Parathyroid adenoma (tissue), 2 donors: ENCODE data around the gene IQCE.

Source experiments
- H2AFZ ChIP-seq: fragments of 300-600 bp; sonication (generic); one replicate; pipeline ENCODE4 v1.7.0; 2017; ENCODE audit warnings: antibody characterized with exemption, mild to moderate bottlenecking
- H3K27ac ChIP-seq: fragments of 300-600 bp; sonication (generic); one replicate; pipeline ENCODE4 v1.7.0; 2017
- H3K27me3 ChIP-seq: fragments of 300-600 bp; sonication (generic); one replicate; pipeline ENCODE4 v1.7.0; 2017; ENCODE audit warnings: low read length; ENCODE audit not compliant: control insufficient read depth, insufficient read depth
- H3K36me3 ChIP-seq: fragments of 300-600 bp; sonication (generic); one replicate; pipeline ENCODE4 v1.7.0; 2017; ENCODE audit warnings: low read length; ENCODE audit not compliant: control insufficient read depth, insufficient read depth
- H3K4me1 ChIP-seq: fragments of 300-600 bp; sonication (generic); one replicate; pipeline ENCODE4 v1.7.0; 2017; ENCODE audit warnings: control low read depth
- H3K4me2 ChIP-seq: fragments of 300-600 bp; sonication (generic); one replicate; pipeline ENCODE4 v1.7.0; 2017; ENCODE audit warnings: low read length
- H3K4me3 ChIP-seq: fragments of 300-600 bp; sonication (generic); one replicate; pipeline ENCODE4 v1.7.0; 2017; ENCODE audit warnings: low read depth, low read length
- H3K79me2 ChIP-seq: fragments of 300-600 bp; sonication (generic); one replicate; pipeline ENCODE4 v1.7.0; 2017; ENCODE audit warnings: control low read depth
- H3K9ac ChIP-seq: fragments of 300-600 bp; sonication (generic); one replicate; pipeline ENCODE4 v1.7.0; 2017; ENCODE audit warnings: mild to moderate bottlenecking
- H3K9me3 ChIP-seq: fragments of 300-600 bp; sonication (generic); one replicate; pipeline ENCODE4 v1.7.0; 2017; ENCODE audit warnings: low read length; ENCODE audit not compliant: control insufficient read depth
- CTCF ChIP-seq: fragments of 300-600 bp; sonication (generic); IDR thresholded peaks from one replicate; pipeline ENCODE4 v1.7.0; 2017; ENCODE audit warnings: antibody characterized with exemption, mild to moderate bottlenecking
- donor health status: primary hyperparathyroidism.

IQCE gene

GRCh38 chr7:2640846-2641316 lies 82.1 kb downstream of the IQCE start:
- Histone ChIP-seq H3K79me2 (peaks cover 15% of the 10 kb centered on the region), H3K27ac (peak overlapping the region; percentile 70), H3K4me2 (peak overlapping the region; percentile 28), H3K9me3 (no peaks in the 10 kb centered on the region), H3K36me3 (no peaks in the 10 kb centered on the region), H2AFZ (peak overlapping the region; percentile 74), H3K27me3 (no peaks in the 10 kb centered on the region), H3K9ac (no peak overlapping the region), H3K4me1 (peaks cover 17% of the 10 kb centered on the region), H3K4me3 (no peak overlapping the region)
- TF ChIP-seq CTCF: no peak

- no peak overlapping the region for H3K9ac ChIP-seq
- peaks cover 8% of the 10 kb centered on the region for H3K79me2 ChIP-seq
- H3K9me3 ChIP-seq: no peaks in the 10 kb centered on the region
- H3K27ac ChIP-seq: peak overlapping the region; percentile 70
- peak overlapping the region; percentile 74 for H2AFZ ChIP-seq
- no peaks in the 10 kb centered on the region for H3K27me3 ChIP-seq
- H3K4me2 ChIP-seq: peak overlapping the region; percentile 28
- peaks cover 17% of the 10 kb centered on the region for H3K4me1 ChIP-seq
- no peak overlapping the region for H3K4me3 ChIP-seq
- TF ChIP-seq CTCF: no peak
- no peaks in the 10 kb centered on the region for H3K36me3 ChIP-seq
Measured at GRCh38 chr7:2641406-2642393, 82.9 kb downstream of the IQCE start.

- no peak overlapping the region for H2AFZ ChIP-seq
- no peaks in the 10 kb centered on the region for H3K36me3 ChIP-seq
- no peaks in the 10 kb centered on the region for H3K9me3 ChIP-seq
- H3K4me3 ChIP-seq: no peak overlapping the region
- H3K9ac ChIP-seq: no peak overlapping the region
- no peak for TF ChIP-seq CTCF
- H3K79me2 ChIP-seq: peaks cover 3% of the 10 kb centered on the region
- no peak overlapping the region for H3K27ac ChIP-seq
- peaks cover 17% of the 10 kb centered on the region for H3K4me1 ChIP-seq
- H3K27me3 ChIP-seq: no peaks in the 10 kb centered on the region
- H3K4me2 ChIP-seq: no peak overlapping the region
Measured at GRCh38 chr7:2643386-2644219, 84.8 kb downstream of the IQCE start.

GRCh38 chr7:2644220-2644561 lies 85.4 kb downstream of the IQCE start:
- peaks cover 17% of the 10 kb centered on the region for H3K4me1 ChIP-seq
- H3K4me2 ChIP-seq: no peak overlapping the region
- no peak overlapping the region for H3K27ac ChIP-seq
- H3K36me3 ChIP-seq: no peaks in the 10 kb centered on the region
- no peak overlapping the region for H2AFZ ChIP-seq
- H3K9ac ChIP-seq: no peak overlapping the region
- no peaks in the 10 kb centered on the region for H3K9me3 ChIP-seq
- no peaks in the 10 kb centered on the region for H3K27me3 ChIP-seq
- peaks cover 3% of the 10 kb centered on the region for H3K79me2 ChIP-seq
- no peak for TF ChIP-seq CTCF
- H3K4me3 ChIP-seq: no peak overlapping the region
